AG10803 (cell line): ENCODE results near the gene GON7.
"Not testable (repeated sequence)": the region's sequence is repeated elsewhere in the genome, so short reads cannot be mapped to it uniquely, and the experiment has no call there.

ENCODE experiments used
- DNase-seq: peaks from one replicate; pipeline ENCODE4 v3.0.0; 2010; ENCODE audit warnings: low read depth
- H3K4me3 ChIP-seq: 2 replicates; pipeline ENCODE4 v1.5.1; 2011; ENCODE audit warnings: mild to moderate bottlenecking, low read length, control low read depth
- TF ChIP-seq, protein P1 (sequence below): conservative IDR thresholded peaks from 2 replicates; pipeline ENCODE4 v1.5.1; 2011; ENCODE audit warnings: mild to moderate bottlenecking, low read length, control low read depth, inconsistent platforms

GON7 gene

DNA sequence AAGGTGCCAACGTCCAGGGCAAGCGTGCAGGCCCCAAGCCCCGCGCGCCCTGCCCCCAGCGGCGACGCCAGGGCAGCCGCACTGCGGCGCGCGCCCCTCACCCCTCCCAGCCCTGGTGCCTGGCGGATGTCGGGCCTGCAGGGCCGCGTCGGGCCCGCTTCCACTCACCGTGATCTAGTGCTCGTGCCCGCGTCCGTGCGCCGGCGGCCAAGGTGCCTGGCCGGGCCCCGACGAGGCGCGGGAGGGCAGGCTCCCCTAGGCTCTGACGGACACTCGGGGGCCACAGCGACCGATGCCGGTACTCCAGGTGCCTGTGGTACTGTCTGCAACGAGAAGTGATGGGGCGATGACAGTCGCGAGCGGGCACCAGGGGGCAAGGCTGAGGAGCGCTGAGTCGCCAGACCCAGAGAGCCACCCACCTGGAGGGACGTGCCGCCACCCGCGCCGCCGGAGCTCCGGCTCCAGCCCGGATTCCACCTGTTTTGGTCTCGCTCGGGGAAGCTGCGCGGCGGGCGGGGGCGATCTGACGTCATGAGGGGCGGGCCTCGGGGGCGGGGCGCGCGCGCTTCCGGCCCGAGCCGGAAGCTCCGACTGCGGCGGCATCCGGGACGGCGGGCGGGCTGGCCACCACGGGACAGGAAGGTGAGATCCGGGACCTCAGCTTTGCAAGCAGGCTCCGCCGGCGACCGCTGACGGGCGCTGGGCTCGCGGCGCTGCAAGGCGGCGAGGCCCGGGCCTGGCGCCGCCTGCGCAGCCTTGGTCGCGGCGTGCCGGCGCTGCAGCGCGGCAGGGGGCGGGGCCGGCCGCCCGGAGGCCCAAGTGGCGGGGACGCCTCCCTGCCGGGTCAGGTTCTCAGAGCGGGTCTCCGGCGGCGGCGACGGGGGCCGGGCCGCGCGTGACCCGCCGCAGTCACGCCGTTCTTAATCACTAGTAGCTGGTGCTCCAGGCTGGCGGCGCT lies 22.2 kb downstream of the GON7 start, which contains the start of the genes LYSET and MOAP1:
Gene LYSET, plus strand, starts transcription at position 927 of the 958 bp plus-strand sequence. CDS start 89 bp downstream, outside the sequence.
Gene MOAP1, minus strand, starts transcription at position 507 of the 958 bp plus-strand sequence. CDS start 655 bp downstream, outside the sequence.
- peak; percentile 84 for DNase-seq
- peak within 1 kb of the TSS; percentile 94 for H3K4me3 ChIP-seq
- TF ChIP-seq, protein P1, sequence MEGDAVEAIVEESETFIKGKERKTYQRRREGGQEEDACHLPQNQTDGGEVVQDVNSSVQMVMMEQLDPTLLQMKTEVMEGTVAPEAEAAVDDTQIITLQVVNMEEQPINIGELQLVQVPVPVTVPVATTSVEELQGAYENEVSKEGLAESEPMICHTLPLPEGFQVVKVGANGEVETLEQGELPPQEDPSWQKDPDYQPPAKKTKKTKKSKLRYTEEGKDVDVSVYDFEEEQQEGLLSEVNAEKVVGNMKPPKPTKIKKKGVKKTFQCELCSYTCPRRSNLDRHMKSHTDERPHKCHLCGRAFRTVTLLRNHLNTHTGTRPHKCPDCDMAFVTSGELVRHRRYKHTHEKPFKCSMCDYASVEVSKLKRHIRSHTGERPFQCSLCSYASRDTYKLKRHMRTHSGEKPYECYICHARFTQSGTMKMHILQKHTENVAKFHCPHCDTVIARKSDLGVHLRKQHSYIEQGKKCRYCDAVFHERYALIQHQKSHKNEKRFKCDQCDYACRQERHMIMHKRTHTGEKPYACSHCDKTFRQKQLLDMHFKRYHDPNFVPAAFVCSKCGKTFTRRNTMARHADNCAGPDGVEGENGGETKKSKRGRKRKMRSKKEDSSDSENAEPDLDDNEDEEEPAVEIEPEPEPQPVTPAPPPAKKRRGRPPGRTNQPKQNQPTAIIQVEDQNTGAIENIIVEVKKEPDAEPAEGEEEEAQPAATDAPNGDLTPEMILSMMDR, result no peak

DNA sequence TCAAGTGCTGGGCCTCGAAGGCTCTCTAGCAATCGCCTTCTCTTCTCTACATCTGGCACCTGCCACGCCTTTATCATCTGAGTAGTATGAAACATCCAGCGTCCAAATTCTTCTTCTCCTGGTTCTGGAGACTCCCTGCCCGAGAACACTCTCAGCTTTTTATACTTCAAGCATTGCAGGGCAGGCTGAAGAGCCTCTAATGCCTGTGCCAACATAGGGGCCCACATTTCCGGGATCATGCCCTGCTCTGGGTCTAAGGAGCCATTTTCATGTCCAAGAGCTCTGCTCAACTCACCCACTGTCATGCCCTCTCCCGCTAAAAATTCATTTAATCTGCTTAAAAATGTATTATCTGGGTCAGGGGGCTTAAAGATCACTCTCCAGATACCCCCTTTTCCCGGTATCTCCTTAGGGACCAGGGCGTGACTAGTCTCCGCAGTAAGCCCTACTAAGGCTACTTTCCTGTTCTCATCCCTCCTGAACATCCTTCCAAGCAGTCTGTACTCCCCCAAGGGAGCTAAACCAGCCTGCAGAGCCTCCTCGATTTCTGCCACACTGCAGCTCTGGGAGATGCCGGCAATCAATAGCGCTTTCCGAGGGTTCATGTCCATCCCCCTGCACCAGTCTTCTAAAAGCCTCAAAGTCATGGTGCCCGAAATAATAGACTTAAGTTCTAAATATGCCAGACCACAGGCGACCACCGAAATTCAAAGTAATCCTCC lies 23.1 kb downstream of the GON7 start:
- TF ChIP-seq, protein P1, result no peak
- DNase-seq, result no peak

DNA sequence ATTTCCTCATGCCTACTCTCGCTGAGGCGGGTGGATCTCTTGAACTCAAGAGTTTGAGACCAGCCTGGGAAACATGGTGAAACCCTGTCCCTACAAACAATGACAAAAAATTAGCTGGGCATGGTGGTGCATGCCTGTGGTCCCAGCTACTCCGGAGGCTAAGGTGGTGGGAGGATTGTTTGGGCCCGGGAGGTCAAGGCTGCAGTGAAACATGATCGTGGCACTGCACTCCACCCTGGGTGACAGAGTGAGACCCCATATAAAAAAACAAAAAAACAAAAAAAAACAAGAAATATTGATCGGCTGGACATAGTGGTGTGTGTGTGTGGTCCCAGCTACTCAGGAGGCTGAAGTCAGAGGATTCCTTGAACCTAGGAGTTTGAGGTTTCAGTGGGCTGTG lies 31.4 kb downstream of the GON7 start:
- TF ChIP-seq, protein P1, result no peak
- no peak for DNase-seq
- no peak overlapping the region for H3K4me3 ChIP-seq

More for the DNA sequence above, 23.1 kb downstream of the GON7 start:
- H3K4me3 ChIP-seq, result peak overlapping the region; percentile 94

DNA sequence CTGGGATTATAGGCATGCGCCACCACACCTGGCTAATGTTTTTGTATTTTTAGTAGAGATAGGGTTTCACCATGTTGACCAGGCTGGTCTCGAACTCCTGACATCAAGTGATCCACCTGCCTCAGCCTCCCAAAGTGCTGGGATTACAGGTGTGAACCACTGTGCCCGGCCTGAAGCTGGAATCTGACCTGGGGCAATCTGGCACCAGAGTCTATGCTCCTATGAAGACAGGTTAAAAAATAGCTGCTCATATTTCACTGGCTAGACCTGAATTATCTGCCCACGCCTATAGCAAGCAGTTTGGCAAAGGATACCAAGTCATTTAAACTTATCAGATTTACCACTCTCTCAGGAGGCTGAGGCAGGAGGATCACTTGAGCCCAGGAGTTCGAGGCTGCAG lies 32.1 kb downstream of the GON7 start:
- H3K4me3 ChIP-seq, DNase-seq: not testable (repeated sequence)

DNA sequence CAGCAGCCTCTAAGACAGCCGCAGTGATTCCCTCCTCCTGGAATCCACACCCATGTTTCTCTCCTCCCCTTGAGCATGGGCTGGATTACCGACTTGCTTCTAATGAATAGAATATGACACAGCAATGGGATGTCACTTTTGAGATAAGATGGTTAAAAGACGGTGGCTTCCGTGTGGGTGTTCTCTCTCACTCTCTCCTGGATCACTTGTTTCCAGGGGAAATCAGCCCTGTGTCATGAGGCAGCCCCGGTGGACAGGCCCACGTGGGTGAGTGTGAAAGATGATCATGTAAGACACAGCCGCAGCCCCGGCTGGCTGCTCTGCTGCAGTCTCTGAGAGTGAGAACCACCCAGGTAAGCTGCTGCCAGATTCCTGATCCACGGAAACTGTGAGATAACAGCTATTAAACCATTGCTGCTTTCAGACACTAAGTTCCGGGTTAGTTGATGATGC lies 32.9 kb downstream of the GON7 start:
- no peak for DNase-seq
- TF ChIP-seq, protein P1, result no peak
- H3K4me3 ChIP-seq, result no peak overlapping the region

DNA sequence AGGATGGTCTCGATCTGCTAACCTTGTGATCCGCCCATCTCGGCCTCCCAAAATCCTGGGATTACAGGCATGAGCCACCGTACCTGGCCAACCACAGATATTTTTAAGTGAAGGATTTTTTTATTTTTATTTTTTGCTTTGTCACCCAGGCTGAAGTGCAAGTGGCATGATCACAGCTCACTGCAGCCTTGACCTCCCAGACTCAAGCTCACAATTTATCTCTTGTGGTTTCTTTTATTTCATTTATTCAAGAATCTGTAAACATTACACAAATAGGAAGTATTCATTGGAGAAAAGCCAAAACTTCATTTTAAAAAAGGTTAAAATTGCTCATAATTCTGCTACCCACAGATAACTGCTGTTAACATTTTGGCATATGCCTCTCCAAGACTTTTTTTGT lies 35.5 kb downstream of the GON7 start:
- DNase-seq, result no peak
- TF ChIP-seq, protein P1, result no peak
- H3K4me3 ChIP-seq, result no peak overlapping the region

DNA sequence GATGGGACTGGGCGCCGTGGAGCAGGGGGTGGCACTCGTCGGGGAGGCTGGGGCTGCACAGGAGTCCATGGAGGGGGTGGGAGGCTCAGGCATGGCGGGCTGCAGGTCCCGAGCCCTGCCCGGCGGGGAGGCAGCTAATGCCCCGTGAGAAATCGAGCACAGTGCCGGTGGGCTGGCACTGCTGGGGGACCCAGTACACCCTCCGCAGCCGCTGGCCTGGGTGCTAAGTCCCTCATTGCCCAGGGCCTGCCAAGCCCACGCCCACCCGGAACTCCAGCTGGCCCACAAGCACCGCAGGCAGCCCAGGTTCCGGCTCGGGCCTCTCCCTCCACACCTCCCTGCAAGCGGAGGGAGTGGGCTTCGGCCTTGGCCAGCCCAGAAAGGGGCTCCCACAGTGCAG lies 36.7 kb downstream of the GON7 start:
- not testable (repeated sequence) for DNase-seq, H3K4me3 ChIP-seq

DNA sequence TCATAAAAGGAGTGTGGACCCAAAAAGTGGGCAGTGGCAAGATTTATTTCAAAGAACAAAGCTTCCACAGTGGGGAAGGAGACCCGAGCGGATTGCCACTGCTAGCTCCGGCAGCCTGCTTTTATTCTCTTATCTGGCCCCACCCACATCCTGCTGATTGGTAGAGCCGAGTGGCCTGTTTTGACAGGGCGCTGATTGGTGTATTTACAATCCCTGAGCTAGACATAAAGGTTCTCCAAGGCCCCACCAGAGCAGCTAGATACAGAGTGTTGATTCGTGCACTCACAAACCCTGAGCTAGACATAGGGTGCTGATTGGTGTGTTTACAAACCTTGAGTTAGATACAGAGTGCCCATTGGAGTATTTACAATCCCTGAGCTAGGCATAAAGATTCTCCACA lies 37.2 kb downstream of the GON7 start:
- not testable (repeated sequence) for DNase-seq, H3K4me3 ChIP-seq

DNA sequence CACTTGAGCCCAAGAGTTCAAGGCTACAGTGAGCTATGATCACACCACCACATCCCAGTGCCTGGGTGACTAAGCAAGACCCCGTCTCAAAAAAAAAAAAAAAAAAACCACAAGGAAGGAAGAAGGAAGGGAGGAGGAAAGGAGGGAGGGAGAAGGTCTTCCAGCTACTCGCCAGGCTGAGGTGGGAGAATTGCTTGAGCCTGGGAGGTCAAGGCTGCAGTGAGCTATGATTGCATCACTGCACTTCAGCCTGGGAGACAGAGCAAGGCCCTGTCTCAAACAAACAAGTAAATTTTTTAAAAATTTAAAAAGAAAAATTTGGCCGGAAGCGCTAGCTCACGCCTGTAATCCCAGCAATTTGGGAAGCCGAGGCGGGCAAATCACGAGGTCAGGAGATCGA lies 38.3 kb downstream of the GON7 start:
- H3K4me3 ChIP-seq, DNase-seq: not testable (repeated sequence)

DNA sequence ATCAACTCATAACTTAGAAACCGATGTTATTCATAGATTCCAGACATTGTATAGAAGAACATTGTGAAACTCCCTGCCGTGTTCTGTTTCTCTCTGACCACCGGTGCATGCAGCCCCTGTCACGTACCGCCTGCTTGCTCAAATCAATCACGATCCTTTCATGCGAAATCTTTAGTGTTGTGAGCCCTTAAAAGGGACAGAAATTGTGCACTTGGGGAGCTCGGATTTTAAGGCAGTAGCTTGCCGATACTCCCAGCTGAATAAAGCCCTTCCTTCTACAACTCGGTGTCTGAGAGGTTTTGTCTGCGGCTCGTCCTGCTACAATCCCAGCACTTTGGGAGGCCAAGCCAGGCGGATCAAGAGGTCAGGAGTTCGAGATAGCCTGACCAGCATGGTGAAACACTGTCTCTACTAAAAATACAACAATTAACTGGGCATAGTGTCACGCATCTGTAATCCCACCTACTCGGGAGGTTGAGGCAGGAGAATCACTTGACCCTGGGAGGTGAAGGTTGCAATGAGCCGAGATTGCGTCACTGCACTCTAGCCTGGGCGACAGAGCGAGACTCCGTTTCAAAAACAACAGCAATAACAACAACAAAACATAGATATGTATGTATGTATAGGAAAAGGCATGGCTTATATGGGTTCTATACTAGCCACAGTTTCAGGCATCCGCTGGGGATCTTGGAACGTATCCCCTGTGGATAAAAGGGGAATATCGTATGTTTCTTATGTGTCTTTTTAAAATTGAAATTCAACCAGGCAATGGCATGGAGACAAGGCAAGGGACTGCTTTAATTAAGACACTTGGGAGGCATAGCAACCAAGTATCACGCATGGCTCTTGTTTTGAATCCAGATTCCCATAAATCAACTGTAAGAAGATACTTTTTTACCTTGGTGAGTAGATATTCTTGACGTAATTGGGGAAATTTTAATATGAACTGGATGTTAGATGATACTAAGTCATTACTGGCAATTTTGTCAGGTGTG lies 41.3 kb downstream of the GON7 start:
- not testable (repeated sequence) for DNase-seq, H3K4me3 ChIP-seq
